Rectal smooth muscle tissue (tissue), 1 donor: ENCODE data around the gene COL18A1.

Experiments
- H3K27ac ChIP-seq: one replicate; pipeline ENCODE4 v1.7.0; 2013; ENCODE audit warnings: low read depth, low read length, inconsistent platforms
- H3K27me3 ChIP-seq: one replicate; pipeline ENCODE4 v1.7.0; 2013; ENCODE audit warnings: low read length; ENCODE audit not compliant: control insufficient read depth, insufficient read depth
- H3K36me3 ChIP-seq: one replicate; pipeline ENCODE4 v1.7.0; 2013; ENCODE audit warnings: low read length; ENCODE audit not compliant: control insufficient read depth, insufficient read depth
- H3K4me1 ChIP-seq: one replicate; pipeline ENCODE4 v1.7.0; 2013; ENCODE audit warnings: low read length; ENCODE audit not compliant: control insufficient read depth, insufficient read depth
- H3K4me3 ChIP-seq: one replicate; pipeline ENCODE4 v1.7.0; 2013; ENCODE audit warnings: low read length
- H3K9ac ChIP-seq: one replicate; pipeline ENCODE4 v1.7.0; 2013; ENCODE audit warnings: low read length

Gene COL18A1

DNA sequence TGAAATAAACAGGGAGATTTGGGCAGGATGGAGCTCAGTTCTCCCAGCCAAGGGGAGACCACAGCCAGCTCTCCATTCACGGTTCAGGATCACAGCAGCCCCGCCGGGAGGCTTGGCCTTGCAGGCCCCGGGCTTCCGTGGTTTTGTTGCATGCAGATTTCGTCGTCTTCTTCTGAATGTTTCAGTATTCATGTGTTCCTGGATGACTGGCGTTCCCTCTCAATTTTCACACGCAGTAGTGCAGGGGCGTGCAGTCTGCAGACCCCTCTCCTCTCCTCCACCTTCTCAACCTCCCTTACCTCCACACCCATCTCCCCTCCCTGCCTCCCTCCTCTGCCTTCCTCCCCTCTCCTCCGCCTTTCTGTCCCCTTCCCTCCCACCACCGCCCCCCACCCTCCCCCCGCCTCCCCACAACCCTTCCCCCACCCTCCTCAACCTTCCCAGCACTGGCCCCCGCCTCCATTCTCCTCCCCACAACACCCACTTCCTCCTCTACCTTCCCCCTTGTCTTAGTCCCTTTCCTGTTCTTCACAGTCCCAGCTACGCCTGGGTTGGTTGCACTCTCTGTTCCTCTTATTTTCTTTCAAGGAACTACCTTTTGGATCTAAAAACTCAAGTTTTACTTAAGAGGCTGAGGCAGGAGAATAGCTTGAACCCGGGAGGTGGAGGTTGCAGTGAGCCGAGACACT is 145.7 kb downstream of the COL18A1 start:
- Histone ChIP-seq H3K4me3 (no peak overlapping the region), H3K27ac (no peak overlapping the region), H3K4me1 (no peaks in the 10 kb centered on the region), H3K36me3 (no peaks in the 10 kb centered on the region), H3K9ac (no peak overlapping the region), H3K27me3 (no peaks in the 10 kb centered on the region)

- Histone ChIP-seq H3K27ac (no peak overlapping the region), H3K4me3 (no peak overlapping the region), H3K27me3 (no peaks in the 10 kb centered on the region), H3K9ac (no peak overlapping the region), H3K4me1 (no peaks in the 10 kb centered on the region), H3K36me3 (no peaks in the 10 kb centered on the region)
Observed at GRCh38 chr21:45551316-45551715, 146.4 kb downstream of the COL18A1 start.

GRCh38 chr21:45551783-45552695 is 147.1 kb downstream of the COL18A1 start:
- no peak overlapping the region for H3K27ac ChIP-seq
- H3K36me3 ChIP-seq: no peaks in the 10 kb centered on the region
- H3K27me3 ChIP-seq: no peaks in the 10 kb centered on the region
- H3K9ac ChIP-seq: no peak overlapping the region
- no peaks in the 10 kb centered on the region for H3K4me1 ChIP-seq
- H3K4me3 ChIP-seq: no peak overlapping the region

DNA sequence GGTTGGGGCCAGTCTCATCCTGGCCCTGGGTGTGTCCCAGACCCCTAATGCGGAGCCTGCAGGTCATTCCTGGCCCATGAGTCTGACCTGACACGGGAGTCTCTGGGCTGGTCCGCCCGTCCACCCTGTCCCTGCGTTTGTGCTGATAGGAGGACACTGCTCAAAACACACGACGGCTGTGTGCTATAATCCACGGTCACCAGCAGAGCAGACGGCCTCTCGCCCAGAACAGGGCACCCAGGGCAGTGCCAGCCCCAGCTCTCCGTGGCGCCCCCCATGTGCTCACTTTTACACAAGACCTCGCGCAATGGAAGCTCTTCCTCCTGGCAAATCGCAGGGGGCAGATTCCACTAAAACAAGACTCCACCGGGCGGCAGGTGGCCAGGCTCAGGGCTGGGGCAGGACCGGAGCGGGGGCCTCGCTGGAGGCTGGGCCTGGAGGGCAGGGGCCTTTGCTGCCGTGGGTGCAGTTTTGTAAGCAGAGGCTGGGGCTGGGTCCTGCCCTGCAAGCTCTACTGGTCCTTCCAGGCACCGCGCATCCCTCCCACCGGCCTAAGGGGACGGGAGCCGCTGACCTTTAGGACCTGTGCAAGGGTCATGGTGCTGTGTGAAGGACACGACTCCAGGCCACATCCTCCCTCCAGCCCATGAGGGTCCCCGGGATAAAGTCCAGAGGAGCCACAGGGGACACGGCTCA is 147.9 kb downstream of the COL18A1 start:
- Histone ChIP-seq H3K4me1 (no peaks in the 10 kb centered on the region), H3K27me3 (no peaks in the 10 kb centered on the region), H3K4me3 (no peak overlapping the region), H3K36me3 (no peaks in the 10 kb centered on the region), H3K9ac (no peak overlapping the region), H3K27ac (no peak overlapping the region)

GRCh38 chr21:45554477-45555175 is 149.7 kb downstream of the COL18A1 start:
- Histone ChIP-seq H3K27ac (no peak overlapping the region), H3K4me1 (no peaks in the 10 kb centered on the region), H3K36me3 (no peaks in the 10 kb centered on the region), H3K9ac (no peak overlapping the region), H3K4me3 (peak overlapping the region; percentile 67), H3K27me3 (no peaks in the 10 kb centered on the region)

GRCh38 chr21:45555251-45555556 is 150.2 kb downstream of the COL18A1 start:
- Histone ChIP-seq H3K36me3 (no peaks in the 10 kb centered on the region), H3K27ac (no peak overlapping the region), H3K4me1 (no peaks in the 10 kb centered on the region), H3K9ac (no peak overlapping the region), H3K4me3 (no peak overlapping the region), H3K27me3 (no peaks in the 10 kb centered on the region)

GRCh38 chr21:45555557-45556301 is 150.8 kb downstream of the COL18A1 start:
- Histone ChIP-seq H3K27ac (no peak overlapping the region), H3K4me3 (no peak overlapping the region), H3K9ac (no peak overlapping the region), H3K27me3 (no peaks in the 10 kb centered on the region), H3K36me3 (no peaks in the 10 kb centered on the region), H3K4me1 (no peaks in the 10 kb centered on the region)

DNA sequence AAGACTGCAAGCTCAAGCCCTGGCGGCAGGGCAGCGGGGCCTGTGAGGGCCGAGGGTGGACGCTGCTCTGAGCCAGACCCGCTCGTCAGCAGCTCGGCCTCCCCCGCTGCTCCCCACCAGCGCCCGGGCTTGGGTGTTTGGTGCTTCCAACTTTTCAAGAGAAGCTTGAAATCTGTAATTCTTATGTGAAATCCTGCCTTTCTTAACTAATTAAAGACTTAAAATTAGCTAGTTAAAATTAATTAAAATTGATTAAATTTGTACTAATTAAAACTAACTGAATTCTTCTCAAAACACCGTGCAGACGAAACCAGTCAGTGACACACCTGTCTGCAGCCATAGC is 151.3 kb downstream of the COL18A1 start:
- no peaks in the 10 kb centered on the region for H3K27me3 ChIP-seq
- no peaks in the 10 kb centered on the region for H3K4me1 ChIP-seq
- no peaks in the 10 kb centered on the region for H3K36me3 ChIP-seq
- H3K27ac ChIP-seq: no peak overlapping the region
- H3K4me3 ChIP-seq: no peak overlapping the region
- H3K9ac ChIP-seq: no peak overlapping the region

- Histone ChIP-seq H3K4me3 (no peak overlapping the region), H3K4me1 (no peaks in the 10 kb centered on the region), H3K27me3 (no peaks in the 10 kb centered on the region), H3K36me3 (no peaks in the 10 kb centered on the region), H3K9ac (no peak overlapping the region), H3K27ac (no peak overlapping the region)
Observed at GRCh38 chr21:45556645-45557615, 152.0 kb downstream of the COL18A1 start.

DNA sequence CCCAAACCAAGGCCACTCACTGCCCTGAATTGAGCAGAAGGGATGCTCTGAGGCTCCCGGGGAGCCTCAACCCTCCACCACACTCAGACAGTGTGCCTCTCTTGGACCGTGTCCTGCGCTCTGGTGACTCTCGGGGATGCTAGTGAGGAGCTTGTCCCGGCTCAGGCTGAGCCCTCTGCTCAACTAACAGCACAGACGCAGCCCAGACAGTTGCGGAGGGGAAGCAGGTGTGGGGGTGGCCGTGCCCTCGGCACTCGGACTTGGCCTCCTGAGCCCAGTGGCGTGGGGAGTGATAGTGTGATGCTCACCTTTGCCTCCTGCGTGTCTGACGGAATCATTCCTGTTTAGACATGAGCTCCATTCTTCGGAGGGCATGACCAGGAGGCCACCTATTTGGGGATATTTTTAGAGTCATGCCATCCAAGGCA is 152.7 kb downstream of the COL18A1 start:
- no peak overlapping the region for H3K9ac ChIP-seq
- H3K4me1 ChIP-seq: no peaks in the 10 kb centered on the region
- no peaks in the 10 kb centered on the region for H3K36me3 ChIP-seq
- H3K27me3 ChIP-seq: no peaks in the 10 kb centered on the region
- no peak overlapping the region for H3K27ac ChIP-seq
- H3K4me3 ChIP-seq: no peak overlapping the region
